Activated CD4-positive, alpha-beta T cell treated with anti-CD3 and anti-CD28 coated beads for 24 hours (primary cell): ENCODE results near the gene IRAK3.
A peak's percentile ranks its signal among the peaks of the same experiment; 100 is the strongest.
"Not testable (repeated sequence)": the region's sequence is repeated elsewhere in the genome, so short reads cannot be mapped to it uniquely, and the experiment has no call there.

Source experiments
- DNase-seq, 2 donors: peaks; one replicate each; pipeline ENCODE4 v3.0.0-alpha.2; 2020; ENCODE audit warnings: low read depth in 2 of 2

The IRAK3 gene

GRCh38 chr12:66169221-66170170 lies 19.5 kb upstream of the IRAK3 start, which contains the start of gene TMBIM4:
Gene TMBIM4, minus strand, starts transcription at chr12:66169996. Its CDS starts 45 bp downstream, at chr12:66169951.
- peak; percentile 73 to 79 for DNase-seq

- DNase-seq: no peak
These were observed 18.4 kb upstream of the IRAK3 start for GRCh38 chr12:66170606-66171005.

GRCh38 chr12:66174391-66175325 lies 14.4 kb upstream of the IRAK3 start:
- DNase-seq: not testable (repeated sequence)

- DNase-seq: no peak
These were observed 12.7 kb upstream of the IRAK3 start for GRCh38 chr12:66176105-66176900.

GRCh38 chr12:66182956-66183355 lies 6.1 kb upstream of the IRAK3 start:
- DNase-seq: no peak

GRCh38 chr12:66184822-66185221 lies 4.2 kb upstream of the IRAK3 start:
- DNase-seq: not testable (repeated sequence)

- no peak for DNase-seq
These were observed 2.0 kb upstream of the IRAK3 start for GRCh38 chr12:66187036-66187435.

- DNase-seq: no peak
These were observed 1.2 kb upstream of the IRAK3 start for GRCh38 chr12:66187821-66188220.

- no peak for DNase-seq
These were observed 451 bp downstream of the IRAK3 start for GRCh38 chr12:66189486-66189843.

GRCh38 chr12:66189889-66190288 lies 875 bp downstream of the IRAK3 start:
- DNase-seq: no peak

GRCh38 chr12:66190519-66191370 lies 1.7 kb downstream of the IRAK3 start:
- DNase-seq: no peak

- DNase-seq: no peak
These were observed 2.6 kb downstream of the IRAK3 start for GRCh38 chr12:66191547-66192126.

- DNase-seq: no peak
These were observed 5.1 kb downstream of the IRAK3 start for GRCh38 chr12:66194122-66194521.

GRCh38 chr12:66195242-66195641 lies 6.2 kb downstream of the IRAK3 start:
- no peak for DNase-seq

GRCh38 chr12:66196806-66197205 lies 7.8 kb downstream of the IRAK3 start:
- DNase-seq: no peak

GRCh38 chr12:66197495-66197921 lies 8.5 kb downstream of the IRAK3 start:
- DNase-seq: no peak

GRCh38 chr12:66199141-66199540 lies 10.1 kb downstream of the IRAK3 start:
- no peak for DNase-seq

GRCh38 chr12:66199831-66200509 lies 11.0 kb downstream of the IRAK3 start:
- DNase-seq: no peak

GRCh38 chr12:66203820-66204219 lies 14.8 kb downstream of the IRAK3 start:
- no peak for DNase-seq

- no peak for DNase-seq
These were observed 17.1 kb downstream of the IRAK3 start for GRCh38 chr12:66206141-66206540.
